Measurements from ENCODE around the gene PDIA6.

PDIA6 gene

GRCh38 chr2:10792001-10792634 is 20.5 kb downstream of the PDIA6 start:
- no peak overlapping the region for H3K27ac ChIP-seq
- TF ChIP-seq, protein P1, sequence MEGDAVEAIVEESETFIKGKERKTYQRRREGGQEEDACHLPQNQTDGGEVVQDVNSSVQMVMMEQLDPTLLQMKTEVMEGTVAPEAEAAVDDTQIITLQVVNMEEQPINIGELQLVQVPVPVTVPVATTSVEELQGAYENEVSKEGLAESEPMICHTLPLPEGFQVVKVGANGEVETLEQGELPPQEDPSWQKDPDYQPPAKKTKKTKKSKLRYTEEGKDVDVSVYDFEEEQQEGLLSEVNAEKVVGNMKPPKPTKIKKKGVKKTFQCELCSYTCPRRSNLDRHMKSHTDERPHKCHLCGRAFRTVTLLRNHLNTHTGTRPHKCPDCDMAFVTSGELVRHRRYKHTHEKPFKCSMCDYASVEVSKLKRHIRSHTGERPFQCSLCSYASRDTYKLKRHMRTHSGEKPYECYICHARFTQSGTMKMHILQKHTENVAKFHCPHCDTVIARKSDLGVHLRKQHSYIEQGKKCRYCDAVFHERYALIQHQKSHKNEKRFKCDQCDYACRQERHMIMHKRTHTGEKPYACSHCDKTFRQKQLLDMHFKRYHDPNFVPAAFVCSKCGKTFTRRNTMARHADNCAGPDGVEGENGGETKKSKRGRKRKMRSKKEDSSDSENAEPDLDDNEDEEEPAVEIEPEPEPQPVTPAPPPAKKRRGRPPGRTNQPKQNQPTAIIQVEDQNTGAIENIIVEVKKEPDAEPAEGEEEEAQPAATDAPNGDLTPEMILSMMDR (conservative IDR thresholded peaks at IDR 0.05): no peak
- no peak for TF ChIP-seq ZFX (IDR thresholded peaks at IDR 0.05)

- H3K27ac ChIP-seq: no peak overlapping the region
- TF ChIP-seq, protein P1 (conservative IDR thresholded peaks at IDR 0.05): no peak
- TF ChIP-seq ZFX (IDR thresholded peaks at IDR 0.05): no peak
Measured at GRCh38 chr2:10790228-10790973, 22.2 kb downstream of the PDIA6 start.

DNA sequence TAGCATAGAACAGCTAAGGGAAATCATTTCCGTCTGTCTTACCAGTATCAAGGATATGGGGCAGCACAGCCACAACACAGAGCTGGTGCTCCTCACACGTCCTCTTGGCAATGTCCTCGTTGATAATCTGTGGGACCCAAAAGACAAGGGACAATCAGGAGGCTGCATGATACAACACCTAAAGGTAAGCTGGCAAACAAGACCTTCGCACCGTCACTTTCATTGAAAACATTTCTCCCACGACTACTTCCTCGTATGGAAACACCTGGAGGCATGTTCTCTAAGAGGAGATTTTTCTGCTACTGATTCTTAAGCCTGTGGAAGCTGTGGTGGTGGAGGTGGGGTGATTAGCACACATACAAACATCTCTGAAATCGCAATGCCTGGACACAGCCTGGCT is 23.7 kb downstream of the PDIA6 start:
- H3K27ac ChIP-seq: no peak overlapping the region
- TF ChIP-seq, protein P1 (conservative IDR thresholded peaks at IDR 0.05): no peak
- no peak for TF ChIP-seq ZFX (IDR thresholded peaks at IDR 0.05)

- no peak overlapping the region for H3K27ac ChIP-seq
- TF ChIP-seq, protein P1 (conservative IDR thresholded peaks at IDR 0.05): peak; percentile 51
- TF ChIP-seq ZFX (IDR thresholded peaks at IDR 0.05): no peak
Measured at GRCh38 chr2:10787176-10787968, 25.2 kb downstream of the PDIA6 start.

DNA sequence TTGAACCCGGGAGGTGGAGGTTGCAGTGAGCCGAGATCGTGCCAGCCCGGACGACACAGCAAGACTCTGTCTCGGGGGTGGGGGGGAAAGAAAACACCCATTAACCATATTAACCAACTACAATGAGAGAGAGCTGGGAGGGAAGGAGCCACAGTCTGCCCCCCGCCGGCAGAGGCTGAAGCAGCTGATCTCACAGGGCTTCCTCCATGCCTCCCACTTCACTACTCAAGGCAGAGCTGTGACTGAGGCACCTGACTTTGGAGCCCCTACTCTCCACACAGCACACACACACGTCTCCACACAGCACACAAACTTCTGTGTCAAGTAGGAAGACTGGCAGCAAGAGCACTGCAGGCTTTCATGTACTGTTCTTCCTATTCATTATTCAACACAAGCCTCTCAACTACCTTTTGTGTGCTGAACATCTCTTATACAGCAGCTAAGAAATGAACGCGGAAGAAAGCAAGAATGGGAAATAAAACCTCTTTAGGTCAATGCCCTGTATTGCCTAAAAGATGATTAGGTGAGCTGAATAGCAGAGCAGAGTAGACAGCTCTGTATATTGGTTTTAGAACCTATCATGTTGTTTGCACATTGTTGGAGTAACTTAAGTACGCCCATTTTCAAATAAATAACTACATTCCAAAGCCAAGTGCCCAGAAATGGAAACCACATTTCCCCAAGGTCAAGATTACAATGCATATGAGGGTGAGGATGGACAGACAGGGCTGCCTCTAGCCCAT is 26.2 kb downstream of the PDIA6 start:
- no peak overlapping the region for H3K27ac ChIP-seq
- TF ChIP-seq, protein P1 (conservative IDR thresholded peaks at IDR 0.05): no peak
- TF ChIP-seq ZFX (IDR thresholded peaks at IDR 0.05): no peak

DNA sequence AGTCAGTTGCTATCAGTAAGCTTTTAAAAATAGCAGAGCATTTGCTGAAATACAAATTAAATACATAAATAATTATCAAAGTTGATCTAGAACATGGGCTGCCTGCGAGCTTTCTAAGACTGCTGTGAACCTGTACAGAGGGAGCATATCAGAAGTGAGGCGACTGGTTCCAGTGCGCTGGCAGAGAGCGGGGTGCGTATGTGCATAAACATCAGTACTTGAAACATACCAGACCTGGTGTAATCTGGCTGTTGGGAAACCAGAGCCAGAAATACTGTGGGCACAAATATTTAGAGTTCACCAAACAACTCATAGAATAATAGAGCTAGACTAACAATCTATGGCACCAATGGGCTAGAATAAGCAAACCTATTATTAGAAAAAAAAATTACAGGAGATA is 27.3 kb downstream of the PDIA6 start:
- no peak overlapping the region for H3K27ac ChIP-seq

More for the DNA sequence above, 27.3 kb downstream of the PDIA6 start:
- TF ChIP-seq, protein P1 (conservative IDR thresholded peaks at IDR 0.05): no peak
- no peak for TF ChIP-seq ZFX (IDR thresholded peaks at IDR 0.05)
